DOHH2 (cell line): ENCODE measurements around the gene FREM2.

Experiments
- H3F3A ChIP-seq: fragments of 200-600 bp; sonication (generic), shearing (Covaris generic); 2 replicates; pipeline ENCODE4 v1.6.0; 2016; ENCODE audit warnings: antibody characterized with exemption, mild to moderate bottlenecking; ENCODE audit not compliant: control insufficient read depth, insufficient read depth
- H3K27ac ChIP-seq: fragments of 200-600 bp; sonication (generic); 2 replicates; pipeline ENCODE4 v1.5.1; 2014; ENCODE audit warnings: low read depth, mild to moderate bottlenecking, low read length, moderate library complexity
- H3K27me3 ChIP-seq: fragments of 200-600 bp; sonication (generic); 2 replicates; pipeline ENCODE4 v1.6.1; 2014; ENCODE audit warnings: mild to moderate bottlenecking, low read length, mixed read lengths; ENCODE audit not compliant: control insufficient read depth
- H3K36me3 ChIP-seq: fragments of 200-600 bp; sonication (generic); 2 replicates; pipeline ENCODE4 v1.6.1; 2014; ENCODE audit warnings: mild to moderate bottlenecking, low read length, moderate library complexity, mixed read lengths; ENCODE audit not compliant: control insufficient read depth
- H3K4me1 ChIP-seq: fragments of 200-600 bp; sonication (generic); 2 replicates; pipeline ENCODE4 v1.6.1; 2014; ENCODE audit warnings: mild to moderate bottlenecking, low read length, mixed read lengths; ENCODE audit not compliant: control insufficient read depth
- H3K4me2 ChIP-seq: fragments of 200-600 bp; sonication (generic); 2 replicates; pipeline ENCODE4 v1.6.0; 2014; ENCODE audit warnings: mild to moderate bottlenecking, low read length, moderate library complexity
- H3K4me3 ChIP-seq: fragments of 200-600 bp; sonication (generic); 2 replicates; pipeline ENCODE4 v1.5.1; 2014; ENCODE audit warnings: mild to moderate bottlenecking, low read length, mixed read lengths
- H3K79me2 ChIP-seq: fragments of 200-600 bp; sonication (generic); 2 replicates; pipeline ENCODE4 v1.6.1; 2014; ENCODE audit warnings: mild to moderate bottlenecking, low read length, mixed read lengths; ENCODE audit not compliant: control insufficient read depth
- H3K9me2 ChIP-seq: fragments of 200-600 bp; sonication (generic); replicated peaks from 2 replicates; pipeline ENCODE4 v1.6.1; 2014; ENCODE audit warnings: mild to moderate bottlenecking, low read length, mixed read lengths; ENCODE audit not compliant: control insufficient read depth
- H3K9me3 ChIP-seq: fragments of 200-600 bp; sonication (generic); 2 replicates; pipeline ENCODE4 v1.6.1; 2014; ENCODE audit warnings: antibody characterized with exemption, low read length, mixed read lengths; ENCODE audit not compliant: control insufficient read depth, insufficient read depth
- H4K20me1 ChIP-seq: fragments of 200-600 bp; sonication (generic); 2 replicates; pipeline ENCODE4 v1.6.0; 2014; ENCODE audit warnings: low read depth, mild to moderate bottlenecking, antibody characterized with exemption, low read length, moderate library complexity; ENCODE audit not compliant: control insufficient read depth, insufficient read depth
- EZH2phosphoT487 ChIP-seq: fragments of 200-600 bp; sonication (generic); IDR thresholded peaks from 2 replicates; pipeline ENCODE4 v1.6.1; 2017; ENCODE audit warnings: borderline replicate concordance, mild to moderate bottlenecking, antibody characterized with exemption, low read length, moderate library complexity, mixed read lengths
- TF ChIP-seq, protein P1 (sequence below): fragments of 200-600 bp; sonication (generic); IDR thresholded peaks from one replicate; pipeline ENCODE4 v1.5.1; 2014; ENCODE audit warnings: antibody characterized with exemption, mild to moderate bottlenecking, low read depth, low read length; ENCODE audit not compliant: poor library complexity, severe bottlenecking

FREM2 gene

DNA sequence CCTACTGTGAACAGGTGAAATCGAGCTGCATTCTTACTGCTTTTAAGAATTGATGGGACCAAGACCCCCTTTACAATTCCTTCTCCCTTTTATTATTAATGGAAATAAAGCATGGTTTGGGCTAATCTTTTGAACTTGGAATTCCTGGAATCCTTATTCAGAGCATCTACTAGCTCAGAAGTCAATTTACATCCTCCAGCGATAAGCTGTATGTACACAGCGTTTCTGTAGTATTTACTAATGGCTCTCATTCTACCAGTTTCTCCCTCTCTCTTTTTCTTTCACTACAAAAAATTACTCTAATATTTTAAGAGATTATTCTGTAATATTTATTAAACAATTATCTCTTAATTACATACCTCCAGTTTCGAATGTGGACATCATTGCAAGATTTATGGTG lies 31.5 kb downstream of the FREM2 start:
- Histone ChIP-seq H3K4me1 (no peaks in the 10 kb centered on the region), H3K36me3 (no peaks in the 10 kb centered on the region), H3K27me3 (no peaks in the 10 kb centered on the region), H3K4me3 (no peak overlapping the region), H4K20me1 (no peaks in the 10 kb centered on the region), H3K4me2 (no peak overlapping the region), H3K27ac (no peak overlapping the region), H3K9me3 (no peaks in the 10 kb centered on the region), H3K79me2 (no peaks in the 10 kb centered on the region), H3F3A (no peaks in the 10 kb centered on the region), H3K9me2 (no peaks in the 10 kb centered on the region)
- TF ChIP-seq, protein P1, sequence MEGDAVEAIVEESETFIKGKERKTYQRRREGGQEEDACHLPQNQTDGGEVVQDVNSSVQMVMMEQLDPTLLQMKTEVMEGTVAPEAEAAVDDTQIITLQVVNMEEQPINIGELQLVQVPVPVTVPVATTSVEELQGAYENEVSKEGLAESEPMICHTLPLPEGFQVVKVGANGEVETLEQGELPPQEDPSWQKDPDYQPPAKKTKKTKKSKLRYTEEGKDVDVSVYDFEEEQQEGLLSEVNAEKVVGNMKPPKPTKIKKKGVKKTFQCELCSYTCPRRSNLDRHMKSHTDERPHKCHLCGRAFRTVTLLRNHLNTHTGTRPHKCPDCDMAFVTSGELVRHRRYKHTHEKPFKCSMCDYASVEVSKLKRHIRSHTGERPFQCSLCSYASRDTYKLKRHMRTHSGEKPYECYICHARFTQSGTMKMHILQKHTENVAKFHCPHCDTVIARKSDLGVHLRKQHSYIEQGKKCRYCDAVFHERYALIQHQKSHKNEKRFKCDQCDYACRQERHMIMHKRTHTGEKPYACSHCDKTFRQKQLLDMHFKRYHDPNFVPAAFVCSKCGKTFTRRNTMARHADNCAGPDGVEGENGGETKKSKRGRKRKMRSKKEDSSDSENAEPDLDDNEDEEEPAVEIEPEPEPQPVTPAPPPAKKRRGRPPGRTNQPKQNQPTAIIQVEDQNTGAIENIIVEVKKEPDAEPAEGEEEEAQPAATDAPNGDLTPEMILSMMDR, result no peak
- no peak for TF ChIP-seq EZH2phosphoT487

DNA sequence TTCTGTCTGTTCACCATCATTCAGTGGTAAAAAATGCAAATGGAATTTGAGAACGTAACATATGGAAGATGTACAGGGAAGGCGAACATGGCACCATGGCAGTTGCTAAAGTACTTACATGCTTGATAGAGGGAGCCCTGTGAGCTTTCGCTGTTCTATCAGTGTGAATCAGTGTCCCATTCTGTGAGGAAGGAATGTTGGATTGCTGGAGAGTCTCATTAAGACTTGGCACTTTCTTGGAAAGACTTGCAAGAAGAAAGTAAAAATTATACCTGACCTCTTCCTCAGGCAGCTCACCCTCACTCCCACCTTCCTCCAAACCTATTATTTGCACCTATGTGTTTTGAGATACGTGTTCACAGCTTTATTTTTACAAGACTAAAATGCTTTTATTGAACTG lies 43.5 kb downstream of the FREM2 start:
- no peaks in the 10 kb centered on the region for H3K27me3 ChIP-seq
- no peaks in the 10 kb centered on the region for H3K4me1 ChIP-seq
- no peaks in the 10 kb centered on the region for H4K20me1 ChIP-seq
- no peaks in the 10 kb centered on the region for H3K9me2 ChIP-seq
- H3K36me3 ChIP-seq, result no peaks in the 10 kb centered on the region
- no peak overlapping the region for H3K27ac ChIP-seq
- no peaks in the 10 kb centered on the region for H3K79me2 ChIP-seq
- H3F3A ChIP-seq, result no peaks in the 10 kb centered on the region
- no peak overlapping the region for H3K4me2 ChIP-seq
- TF ChIP-seq EZH2phosphoT487, result no peak
- TF ChIP-seq, protein P1, result no peak
- H3K9me3 ChIP-seq, result no peaks in the 10 kb centered on the region
- no peak overlapping the region for H3K4me3 ChIP-seq

DNA sequence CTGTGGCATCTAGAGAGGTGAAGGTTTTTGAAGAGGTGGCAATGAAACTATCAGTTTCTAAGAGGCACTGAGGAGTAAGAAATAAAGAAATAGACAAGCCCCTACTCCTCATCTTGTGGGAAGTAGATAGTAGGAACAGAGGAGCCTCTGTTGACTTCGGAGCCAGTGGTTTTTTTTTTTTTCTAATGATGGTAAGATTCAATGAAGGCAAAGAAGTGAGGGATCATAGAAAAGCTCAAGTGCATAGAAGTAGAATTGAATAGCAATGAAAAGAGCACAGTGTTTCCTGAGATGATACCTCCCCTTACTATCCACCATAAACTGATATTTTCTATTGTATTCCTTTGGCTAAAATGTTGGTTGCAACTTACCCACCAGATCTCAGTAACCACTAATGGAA lies 46.3 kb downstream of the FREM2 start:
- no peak overlapping the region for H3K4me2 ChIP-seq
- no peaks in the 10 kb centered on the region for H3K4me1 ChIP-seq
- no peak for TF ChIP-seq EZH2phosphoT487
- TF ChIP-seq, protein P1, result no peak
- no peaks in the 10 kb centered on the region for H3K79me2 ChIP-seq
- H3K27me3 ChIP-seq, result no peaks in the 10 kb centered on the region; the same call in 1 of the 2 replicates
- no peak overlapping the region for H3K27ac ChIP-seq
- no peaks in the 10 kb centered on the region for H3K9me2 ChIP-seq
- H4K20me1 ChIP-seq, result no peaks in the 10 kb centered on the region
- H3K4me3 ChIP-seq, result no peak overlapping the region
- H3K9me3 ChIP-seq, result no peaks in the 10 kb centered on the region
- no peaks in the 10 kb centered on the region for H3F3A ChIP-seq
- no peaks in the 10 kb centered on the region for H3K36me3 ChIP-seq
